HG03575 (cell line): ENCODE data around the gene TXNL1.
"Not testable (repeated sequence)": the region's sequence is repeated elsewhere in the genome, so short reads cannot be mapped to it uniquely, and the experiment has no call there.

Experiments used
- ATAC-seq: cut with Tn5 transposase; IDR thresholded peaks from one replicate; pipeline ENCODE4 v1.9.1; 2021; ENCODE audit not compliant: unreplicated experiment, insufficient number of reproducible peaks, low FRiP score; ENCODE audit errors: extremely low read depth

The TXNL1 gene

GRCh38 chr18:56638232-56639103 lies at the start of gene TXNL1:
TSS of gene TXNL1 (minus strand) at chr18:56638592. CDS start at chr18:56638440, 152 bp downstream.
- peak; percentile 76 for ATAC-seq

- ATAC-seq: no peak
Measured at GRCh38 chr18:56684277-56684676, 45.9 kb upstream of the TXNL1 start.

GRCh38 chr18:56678836-56679565 lies 40.6 kb upstream of the TXNL1 start:
- no peak for ATAC-seq

- ATAC-seq: no peak
Measured at GRCh38 chr18:56676639-56677038, 38.2 kb upstream of the TXNL1 start.

- ATAC-seq: no peak
Measured at GRCh38 chr18:56672981-56673380, 34.6 kb upstream of the TXNL1 start.

GRCh38 chr18:56672391-56672790 lies 34.0 kb upstream of the TXNL1 start:
- ATAC-seq: no peak

GRCh38 chr18:56662902-56663301 lies 24.5 kb upstream of the TXNL1 start:
- no peak for ATAC-seq

GRCh38 chr18:56662502-56662901 lies 24.1 kb upstream of the TXNL1 start:
- ATAC-seq: no peak

GRCh38 chr18:56662063-56662408 lies 23.6 kb upstream of the TXNL1 start:
- no peak for ATAC-seq

GRCh38 chr18:56661360-56662062 lies 23.1 kb upstream of the TXNL1 start:
- ATAC-seq: no peak

- no peak for ATAC-seq
Measured at GRCh38 chr18:56660655-56661054, 22.3 kb upstream of the TXNL1 start.

- ATAC-seq: no peak
Measured at GRCh38 chr18:56659111-56659510, 20.7 kb upstream of the TXNL1 start.

GRCh38 chr18:56658261-56658660 lies 19.9 kb upstream of the TXNL1 start:
- no peak for ATAC-seq

- not testable (repeated sequence) for ATAC-seq
Measured at GRCh38 chr18:56654280-56654679, 15.9 kb upstream of the TXNL1 start.

GRCh38 chr18:56652802-56653201 lies 14.4 kb upstream of the TXNL1 start:
- no peak for ATAC-seq

GRCh38 chr18:56651771-56652092 lies 13.3 kb upstream of the TXNL1 start:
- no peak for ATAC-seq

- peak; percentile 93 for ATAC-seq
Measured at GRCh38 chr18:56650944-56651770, 12.8 kb upstream of the TXNL1 start, which contains the start of gene WDR7. TSS of gene WDR7 (plus strand) at chr18:56651359. CDS start at chr18:56672516, 21,157 bp downstream.

GRCh38 chr18:56649996-56650395 lies 11.6 kb upstream of the TXNL1 start:
- no peak for ATAC-seq
